ENCODE results near the gene CPSF4. TPM values are rescaled to one million over a fixed set of nuclear protein-coding genes. Genes with fewer than 3 reads are reported as not detected.

The CPSF4 gene
- total RNA-seq, 1 experiment from 2014 or later: 98.2 TPM

DNA sequence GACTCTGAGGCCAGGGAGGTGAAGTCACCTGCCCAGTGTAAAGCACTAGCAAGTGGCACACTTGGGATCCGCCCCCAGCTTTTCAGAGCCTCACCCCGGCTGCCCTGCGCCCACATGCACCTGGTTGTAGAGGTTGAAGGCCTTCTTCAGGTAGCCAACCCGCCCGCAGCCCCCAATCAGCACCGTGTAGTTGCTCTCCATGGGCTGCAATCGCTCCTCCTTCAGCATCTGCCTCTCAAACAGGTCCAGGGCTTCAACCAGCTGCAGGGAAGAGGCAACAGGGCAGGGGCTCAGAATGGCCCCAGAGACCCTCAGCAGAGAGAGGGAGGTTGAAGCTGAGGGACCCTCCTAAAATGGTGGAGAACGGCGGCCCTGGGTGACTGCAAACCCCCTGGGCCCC lies 5.6 kb upstream of the CPSF4 start:
- Histone ChIP-seq H3K14ac (ENCODE audit: insufficient read depth, low read length) (no peak overlapping the region), H3K4me1 (ENCODE audit: insufficient read depth, low read length) (no peaks in the 10 kb centered on the region), H3K4me2 (ENCODE audit: insufficient read depth, insufficient read length, low read length) (no peak overlapping the region), H2BK12ac (ENCODE audit: insufficient read length, low read depth, low read length) (no peak overlapping the region), H3K23me2 (ENCODE audit: insufficient read length, low read depth, low read length, poor library complexity, severe bottlenecking) (no peaks in the 10 kb centered on the region), H4K8ac (replicated peaks; ENCODE audit: insufficient read length, low read depth, low read length) (no peak overlapping the region), H2AFZ (ENCODE audit: low read length) (no peak overlapping the region), H3T11ph (ENCODE audit: low read length) (no peak overlapping the region), H3K18ac (ENCODE audit: insufficient read length, low read depth, low read length) (no peak overlapping the region), H3K56ac (ENCODE audit: insufficient read length, low read depth, low read length) (no peak overlapping the region), H3K9ac (ENCODE audit: extremely low read depth, insufficient read length, low read length) (no peak overlapping the region), H2BK120ac (ENCODE audit: low read depth, low read length, poor library complexity, severe bottlenecking) (no peak overlapping the region), H3K4ac (ENCODE audit: low read depth, low read length) (no peak overlapping the region), H4K5ac (ENCODE audit: insufficient read length, low read depth, low read length) (no peak overlapping the region), H2AK5ac (ENCODE audit: insufficient read length, low read length) (no peak overlapping the region), H3K9me3 (ENCODE audit: control insufficient read depth, low read depth, low read length) (no peaks in the 10 kb centered on the region), H3K79me2 (ENCODE audit: insufficient read depth, low read length) (peaks cover 7% of the 10 kb centered on the region; the same call in 1 of the 2 replicates), H2BK5ac (ENCODE audit: insufficient read length, low read length) (no peak overlapping the region), H4K91ac (ENCODE audit: insufficient read length, low read depth, low read length) (no peak overlapping the region), H4K20me1 (ENCODE audit: control insufficient read depth, insufficient read depth, insufficient read length) (no peaks in the 10 kb centered on the region), H3K79me1 (ENCODE audit: insufficient read depth, low read depth, low read length, poor library complexity, severe bottlenecking) (no peaks in the 10 kb centered on the region), H3K27ac (ENCODE audit: insufficient read length, low read depth, low read length) (no peak overlapping the region), H3K23ac (ENCODE audit: insufficient read length, low read depth, low read length) (no peak overlapping the region), H2BK15ac (ENCODE audit: low read depth, low read length) (no peak overlapping the region), H2BK20ac (ENCODE audit: low read depth, low read length, poor library complexity, severe bottlenecking) (no peak overlapping the region), H3K27me3 (ENCODE audit: insufficient read depth, low read length) (no peaks in the 10 kb centered on the region)
- no CpG with 5 or more reads among the region's 9 CpGs for WGBS (ENCODE audit: extremely low coverage, insufficient read length, low lambda C conversion rate)
- TF ChIP-seq, protein P1, sequence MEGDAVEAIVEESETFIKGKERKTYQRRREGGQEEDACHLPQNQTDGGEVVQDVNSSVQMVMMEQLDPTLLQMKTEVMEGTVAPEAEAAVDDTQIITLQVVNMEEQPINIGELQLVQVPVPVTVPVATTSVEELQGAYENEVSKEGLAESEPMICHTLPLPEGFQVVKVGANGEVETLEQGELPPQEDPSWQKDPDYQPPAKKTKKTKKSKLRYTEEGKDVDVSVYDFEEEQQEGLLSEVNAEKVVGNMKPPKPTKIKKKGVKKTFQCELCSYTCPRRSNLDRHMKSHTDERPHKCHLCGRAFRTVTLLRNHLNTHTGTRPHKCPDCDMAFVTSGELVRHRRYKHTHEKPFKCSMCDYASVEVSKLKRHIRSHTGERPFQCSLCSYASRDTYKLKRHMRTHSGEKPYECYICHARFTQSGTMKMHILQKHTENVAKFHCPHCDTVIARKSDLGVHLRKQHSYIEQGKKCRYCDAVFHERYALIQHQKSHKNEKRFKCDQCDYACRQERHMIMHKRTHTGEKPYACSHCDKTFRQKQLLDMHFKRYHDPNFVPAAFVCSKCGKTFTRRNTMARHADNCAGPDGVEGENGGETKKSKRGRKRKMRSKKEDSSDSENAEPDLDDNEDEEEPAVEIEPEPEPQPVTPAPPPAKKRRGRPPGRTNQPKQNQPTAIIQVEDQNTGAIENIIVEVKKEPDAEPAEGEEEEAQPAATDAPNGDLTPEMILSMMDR (conservative IDR thresholded peaks at IDR 0.05): no peak
- Mint-ChIP-seq H3K27me3 (ENCODE audit: low read depth) (no peaks in the 10 kb centered on the region), H3K9me3 (no peaks in the 10 kb centered on the region), H3K4me3 (no peak overlapping the region), H3K27ac (no peak overlapping the region), H3K4me1 (peaks cover 0 to 6% of the 10 kb centered on the region in 2 experiments; a peak in 1 of 4 replicates), H3K36me3 (ENCODE audit: insufficient read depth in 1 of 3, low read depth in 3 of 3) (peaks cover 43 to 57% (median 53%) of the 10 kb centered on the region in 3 experiments)
- DNase-seq: no peak

Data from H9 (cell line).